ENCODE data around the gene CPPED1.
"Not testable (repeated sequence)": the region's sequence is repeated elsewhere in the genome, so short reads cannot be mapped to it uniquely, and the experiment has no call there.

DNA sequence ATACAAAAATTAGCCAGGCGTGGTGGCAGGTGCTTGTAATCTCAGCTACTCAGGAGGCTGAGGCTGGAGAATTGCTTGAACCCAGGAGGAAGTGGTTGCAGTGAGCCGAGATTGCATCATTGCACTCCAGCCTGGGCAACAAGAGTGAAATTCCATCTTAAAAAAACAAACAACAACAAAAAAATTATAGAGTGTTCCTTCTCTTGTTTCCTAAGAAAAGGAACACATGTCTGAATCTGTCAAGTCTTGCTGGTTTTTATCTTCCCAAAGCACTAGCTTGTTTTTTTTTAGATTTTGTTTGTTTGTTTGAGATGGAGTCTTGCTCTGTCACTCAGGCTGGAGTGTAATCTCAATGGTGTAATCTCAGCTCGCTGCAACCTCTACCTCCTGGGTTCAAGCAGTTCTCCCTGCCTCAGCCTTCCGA lies 13.1 kb upstream of the CPPED1 start:
- TF ChIP-seq, protein P1, sequence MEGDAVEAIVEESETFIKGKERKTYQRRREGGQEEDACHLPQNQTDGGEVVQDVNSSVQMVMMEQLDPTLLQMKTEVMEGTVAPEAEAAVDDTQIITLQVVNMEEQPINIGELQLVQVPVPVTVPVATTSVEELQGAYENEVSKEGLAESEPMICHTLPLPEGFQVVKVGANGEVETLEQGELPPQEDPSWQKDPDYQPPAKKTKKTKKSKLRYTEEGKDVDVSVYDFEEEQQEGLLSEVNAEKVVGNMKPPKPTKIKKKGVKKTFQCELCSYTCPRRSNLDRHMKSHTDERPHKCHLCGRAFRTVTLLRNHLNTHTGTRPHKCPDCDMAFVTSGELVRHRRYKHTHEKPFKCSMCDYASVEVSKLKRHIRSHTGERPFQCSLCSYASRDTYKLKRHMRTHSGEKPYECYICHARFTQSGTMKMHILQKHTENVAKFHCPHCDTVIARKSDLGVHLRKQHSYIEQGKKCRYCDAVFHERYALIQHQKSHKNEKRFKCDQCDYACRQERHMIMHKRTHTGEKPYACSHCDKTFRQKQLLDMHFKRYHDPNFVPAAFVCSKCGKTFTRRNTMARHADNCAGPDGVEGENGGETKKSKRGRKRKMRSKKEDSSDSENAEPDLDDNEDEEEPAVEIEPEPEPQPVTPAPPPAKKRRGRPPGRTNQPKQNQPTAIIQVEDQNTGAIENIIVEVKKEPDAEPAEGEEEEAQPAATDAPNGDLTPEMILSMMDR (IDR thresholded peaks at IDR 0.05): not testable (repeated sequence)
- TF ChIP-seq POLR2A (IDR thresholded peaks at IDR 0.05; ENCODE audit: low read depth): not testable (repeated sequence)
